GM20431 (cell line): Measurements from ENCODE around the gene SLC7A5.
"Not testable (repeated sequence)": the region's sequence is repeated elsewhere in the genome, so short reads cannot be mapped to it uniquely, and the experiment has no call there.

ENCODE experiments used
- in situ Hi-C: fragments of 300-500 bp; cut with MseI, MboI; formaldehyde crosslinking; loops from one replicate; pipeline ENCODE4 v1.15.0; 2020; ENCODE audit warnings: low sequenced_read_pairs; ENCODE audit not compliant: unreplicated experiment

Gene SLC7A5

DNA sequence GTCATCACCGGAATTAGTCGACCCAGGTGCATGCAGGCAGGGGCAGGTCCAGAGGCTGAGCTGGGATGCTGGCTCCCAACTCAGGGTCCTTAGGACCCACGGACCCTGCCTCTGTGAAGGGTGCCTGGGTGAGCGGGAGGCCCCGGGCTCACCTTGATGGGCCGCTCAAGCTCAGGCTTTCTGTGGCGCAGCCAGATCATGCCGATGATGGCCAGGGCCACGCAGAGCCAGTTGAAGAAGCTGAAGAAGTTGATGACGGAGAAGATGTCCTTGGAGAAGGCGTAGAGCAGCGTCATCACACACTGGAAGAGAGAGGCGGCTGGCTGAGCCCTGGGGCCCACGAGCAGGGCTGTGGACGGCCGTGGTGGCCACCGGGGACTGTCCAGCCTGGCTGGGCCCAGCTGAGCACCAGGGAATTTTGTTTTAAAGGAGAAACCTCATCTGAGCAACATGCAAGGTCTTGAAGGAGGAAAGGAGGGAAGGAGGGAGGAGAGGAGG lies 32.9 kb downstream of the SLC7A5 start:
- in situ Hi-C loops, result no loop called here

DNA sequence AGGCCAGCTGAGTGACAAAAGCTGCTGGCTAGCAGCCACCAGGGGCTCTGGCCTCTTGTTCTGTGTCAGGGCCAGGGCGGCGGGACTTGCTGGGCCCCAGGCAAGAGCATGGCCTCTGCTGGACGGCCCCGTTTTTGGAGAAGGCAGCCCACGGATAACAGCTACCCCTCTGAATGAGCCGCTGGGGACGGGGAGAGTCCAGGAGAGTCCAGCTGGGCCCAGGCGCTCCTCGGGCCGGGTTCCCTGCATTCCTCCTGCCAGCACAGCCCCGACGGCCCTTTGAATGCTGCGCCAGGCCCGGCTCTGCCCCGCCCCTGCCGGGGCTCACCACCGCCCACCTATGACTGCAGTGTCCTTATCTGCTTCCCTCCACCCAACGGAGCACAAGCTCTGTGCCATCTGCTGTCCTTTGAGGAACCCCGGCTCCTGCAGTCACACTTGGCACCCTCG lies 33.4 kb downstream of the SLC7A5 start:
- in situ Hi-C loops, result no loop called here

DNA sequence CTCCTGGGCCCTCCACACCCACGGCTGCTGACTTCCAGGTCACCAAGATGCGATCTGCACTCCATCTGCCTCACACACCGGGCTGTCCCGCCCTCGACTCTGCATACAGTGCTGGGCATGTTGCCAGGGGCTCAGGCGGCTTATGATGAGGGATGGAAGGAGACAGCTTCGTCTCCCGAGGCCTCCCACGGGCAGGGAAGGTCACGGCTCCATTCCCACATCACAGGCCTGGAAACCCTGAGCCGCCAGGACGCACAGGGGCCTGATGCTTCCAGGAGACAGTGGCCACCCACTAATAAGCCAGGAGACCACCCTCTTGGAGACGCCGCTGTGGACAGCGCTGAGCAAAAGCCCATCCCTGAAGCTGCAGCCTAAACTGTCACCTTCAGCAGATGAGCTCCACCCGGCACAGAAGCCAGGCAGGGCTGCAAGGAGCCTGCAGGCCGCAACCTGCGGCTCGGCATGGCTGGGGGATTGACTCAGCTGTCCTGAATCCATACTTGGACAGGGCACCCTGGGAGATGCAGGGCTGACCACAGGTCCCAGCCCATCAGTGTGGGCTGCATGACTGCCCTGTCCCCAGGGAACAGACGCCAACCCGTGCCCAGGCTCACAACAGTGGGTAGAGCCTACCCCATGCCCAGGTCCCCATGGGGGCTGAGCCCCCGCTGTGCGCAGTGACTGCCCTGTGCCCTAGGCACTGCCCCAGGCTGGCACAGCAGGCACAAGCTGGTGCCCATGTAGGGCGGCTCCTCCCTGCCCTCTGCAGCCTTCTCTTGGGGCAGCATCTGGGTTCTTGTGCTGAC lies 34.4 kb downstream of the SLC7A5 start:
- in situ Hi-C loops, result no loop called here

- in situ Hi-C loops, result no loop called here
Observed at GRCh38 chr16:87834005-87834667, 35.2 kb downstream of the SLC7A5 start.

GRCh38 chr16:87833548-87833947 lies 35.8 kb downstream of the SLC7A5 start:
- in situ Hi-C loops, result no loop called here

DNA sequence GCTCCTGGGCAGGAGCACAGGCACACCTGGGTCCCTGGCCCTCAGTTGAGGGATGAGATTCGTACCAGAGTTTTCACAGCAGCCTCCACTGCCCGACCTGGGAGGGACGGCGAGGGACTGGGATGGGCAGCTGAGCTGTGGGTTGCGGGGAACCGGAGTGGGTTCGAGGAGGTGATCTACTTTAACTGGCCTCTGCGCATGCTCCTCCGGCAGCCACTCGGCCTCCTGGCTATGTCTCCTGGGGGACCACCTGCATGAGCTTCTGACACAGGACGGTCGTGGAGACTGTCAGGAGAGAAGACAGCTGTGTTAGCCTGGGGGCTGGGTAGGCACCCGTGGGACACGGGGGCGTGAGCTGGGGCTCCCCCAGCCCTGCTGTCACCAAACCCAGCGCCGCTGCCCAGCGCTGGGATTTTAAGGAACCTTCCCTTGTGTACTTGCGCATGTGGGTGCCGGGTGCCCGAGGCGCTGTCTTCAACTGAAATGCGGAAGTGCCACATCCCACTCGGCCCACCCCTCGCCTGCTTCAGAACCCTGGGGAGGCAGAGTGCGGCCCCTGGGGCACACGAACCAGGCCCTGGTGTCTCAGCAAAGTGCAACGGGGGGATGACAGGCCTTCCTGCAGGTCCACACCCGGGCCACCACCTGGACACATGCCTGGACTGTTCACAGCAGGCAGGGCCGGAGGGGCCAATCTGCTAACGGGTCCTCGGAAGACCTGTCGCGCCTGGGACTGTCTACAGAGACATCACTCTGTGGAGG lies 36.4 kb downstream of the SLC7A5 start:
- in situ Hi-C loops, result no loop called here

- in situ Hi-C loops, result no loop called here
Observed at GRCh38 chr16:87832137-87832527, 37.2 kb downstream of the SLC7A5 start.

DNA sequence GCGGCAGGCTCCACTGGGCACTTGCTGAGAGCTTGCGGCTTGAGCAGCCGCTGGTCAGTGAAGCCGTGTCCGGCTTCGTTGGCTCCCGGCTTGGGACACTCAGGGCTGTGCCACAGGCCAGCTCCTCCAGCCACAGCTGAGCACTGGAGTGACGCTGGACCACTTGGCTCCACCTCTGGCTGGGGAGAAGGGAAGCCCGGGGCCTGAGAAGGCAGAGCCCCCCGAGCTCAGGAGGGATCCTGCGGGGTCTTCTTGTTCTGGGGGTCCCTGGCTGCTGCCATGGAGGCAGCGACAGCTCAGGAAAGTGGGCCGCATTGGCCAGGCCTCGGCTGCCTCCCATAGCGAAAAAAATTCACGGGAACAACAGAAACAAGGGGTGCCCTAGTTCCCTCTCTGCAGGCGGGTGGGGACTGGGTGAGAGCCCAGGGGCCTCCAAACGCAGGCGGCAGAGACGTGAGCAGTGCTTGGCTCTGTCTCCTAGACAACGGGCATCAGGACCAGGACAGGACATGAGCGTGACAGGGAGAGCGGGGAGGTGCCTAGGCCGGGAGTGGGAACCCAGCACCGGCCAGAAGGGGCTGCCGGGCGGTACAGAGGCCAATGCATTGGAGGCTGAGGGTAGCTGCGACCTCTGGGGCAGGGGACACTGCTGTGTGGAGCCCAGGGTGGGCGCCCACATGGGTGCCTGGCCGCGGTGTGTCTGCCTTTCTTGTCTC lies 37.7 kb downstream of the SLC7A5 start:
- in situ Hi-C loops, result no loop called here

- in situ Hi-C loops, result no loop called here
Observed at GRCh38 chr16:87830673-87831420, 38.5 kb downstream of the SLC7A5 start.

DNA sequence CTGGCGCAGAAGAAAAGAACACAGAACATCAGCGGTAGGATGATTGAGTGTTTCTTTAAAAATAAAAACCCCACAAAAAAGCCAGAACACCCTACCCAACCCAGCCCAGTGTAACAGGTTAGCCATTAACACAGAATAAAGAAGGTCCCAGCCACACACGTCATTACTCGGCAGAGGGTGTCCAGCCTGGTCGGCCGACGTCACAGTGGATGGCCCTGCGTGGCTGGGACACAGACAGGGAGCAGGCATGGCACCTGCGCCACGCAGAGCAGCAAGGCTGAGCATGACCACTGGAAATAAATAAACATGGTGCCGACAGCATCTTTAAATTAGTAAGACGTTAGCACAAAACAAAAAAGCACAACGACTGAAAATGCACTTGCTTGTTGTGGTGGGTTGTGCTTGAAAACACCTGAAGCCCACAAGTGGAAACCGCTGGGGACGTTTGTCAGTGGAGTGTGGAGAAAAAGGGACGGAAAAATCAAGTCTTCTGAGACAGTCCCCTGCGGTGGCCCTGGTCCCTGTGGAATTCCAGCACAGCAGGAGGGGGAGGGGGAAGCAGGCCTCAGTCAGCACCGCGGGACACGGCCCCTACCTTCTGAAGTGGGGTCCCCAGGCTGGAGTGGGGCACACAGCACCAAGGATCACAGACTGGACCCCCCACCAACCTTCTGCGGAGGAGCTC lies 39.2 kb downstream of the SLC7A5 start:
- in situ Hi-C loops, result no loop called here

DNA sequence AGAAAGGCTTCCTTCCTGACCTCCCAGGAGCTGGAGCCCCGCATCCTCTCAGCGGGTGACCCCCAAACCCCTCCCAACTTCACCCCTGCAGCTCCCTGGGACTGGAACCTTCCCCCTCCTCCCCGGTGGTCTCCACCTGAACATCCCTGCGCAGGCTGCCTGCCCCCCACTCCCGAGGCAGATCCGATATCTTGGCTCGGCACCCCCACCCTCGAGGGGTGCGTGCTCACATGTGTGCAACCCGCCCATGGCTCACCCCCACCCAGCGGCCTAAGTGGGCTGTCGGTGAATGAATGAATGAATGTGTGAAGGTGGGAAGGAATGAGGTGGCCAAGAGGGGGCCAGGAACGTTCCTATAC lies 39.7 kb downstream of the SLC7A5 start:
- in situ Hi-C loops, result no loop called here

- in situ Hi-C loops, result no loop called here
Observed at GRCh38 chr16:87828907-87829621, 40.2 kb downstream of the SLC7A5 start.

DNA sequence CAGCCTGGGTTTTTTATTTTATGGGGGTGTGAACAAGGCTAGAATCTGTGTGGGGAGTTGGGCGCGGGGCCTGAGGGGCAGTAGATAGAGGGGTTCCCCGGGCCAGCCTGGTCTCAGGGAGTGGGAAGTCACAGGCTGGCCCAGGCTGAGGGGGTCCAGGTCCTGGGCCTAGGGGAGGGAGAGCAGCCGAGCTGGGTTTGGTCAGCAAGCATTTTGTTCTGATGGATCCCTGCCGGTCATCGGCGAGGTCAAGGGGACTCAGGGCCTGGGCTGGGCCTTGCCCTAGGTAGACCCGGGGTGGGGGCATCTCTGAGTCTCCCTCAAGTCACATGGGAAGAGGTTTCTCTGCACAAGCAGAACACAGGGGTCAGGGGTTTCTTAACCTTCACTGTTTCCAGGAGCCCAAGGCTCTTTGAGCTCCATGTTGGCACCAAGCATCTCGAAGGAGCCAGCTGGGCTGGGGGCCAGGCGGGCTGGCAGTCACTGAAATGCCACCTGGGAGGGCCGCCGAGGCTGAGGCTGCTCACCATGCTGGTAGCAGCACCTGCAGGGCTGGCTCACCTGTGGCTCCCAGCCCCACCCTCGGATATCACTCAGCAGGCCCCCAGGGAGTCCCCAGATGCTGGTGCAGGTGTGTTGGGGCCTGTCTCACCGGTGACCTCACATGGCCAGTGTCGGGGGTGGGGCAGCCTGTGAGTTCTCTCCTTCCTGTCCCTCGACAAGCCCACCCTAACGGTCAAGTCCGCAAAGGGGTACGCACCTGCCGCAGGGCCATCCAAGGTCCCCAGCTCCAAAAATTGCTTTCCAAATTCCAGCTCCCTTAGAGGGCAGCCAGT lies 41.0 kb downstream of the SLC7A5 start:
- in situ Hi-C loops, result no loop called here

DNA sequence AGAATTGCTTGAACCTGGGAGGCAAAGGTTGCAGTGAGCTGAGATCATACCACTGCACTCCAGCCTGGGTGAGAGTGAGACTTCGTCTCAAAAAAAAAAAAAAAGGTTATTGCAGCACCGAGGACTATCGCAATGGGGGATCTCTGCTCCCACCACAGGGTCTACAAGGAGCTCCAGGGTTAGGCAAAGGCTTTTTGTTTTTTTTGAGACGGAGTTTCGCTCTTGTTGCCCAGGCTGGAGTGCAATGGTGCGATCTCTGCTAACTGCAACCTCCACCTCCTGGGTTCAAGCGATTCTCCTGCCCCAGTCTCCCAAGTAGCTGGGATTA lies 41.8 kb downstream of the SLC7A5 start:
- in situ Hi-C loops, result not testable (repeated sequence)

DNA sequence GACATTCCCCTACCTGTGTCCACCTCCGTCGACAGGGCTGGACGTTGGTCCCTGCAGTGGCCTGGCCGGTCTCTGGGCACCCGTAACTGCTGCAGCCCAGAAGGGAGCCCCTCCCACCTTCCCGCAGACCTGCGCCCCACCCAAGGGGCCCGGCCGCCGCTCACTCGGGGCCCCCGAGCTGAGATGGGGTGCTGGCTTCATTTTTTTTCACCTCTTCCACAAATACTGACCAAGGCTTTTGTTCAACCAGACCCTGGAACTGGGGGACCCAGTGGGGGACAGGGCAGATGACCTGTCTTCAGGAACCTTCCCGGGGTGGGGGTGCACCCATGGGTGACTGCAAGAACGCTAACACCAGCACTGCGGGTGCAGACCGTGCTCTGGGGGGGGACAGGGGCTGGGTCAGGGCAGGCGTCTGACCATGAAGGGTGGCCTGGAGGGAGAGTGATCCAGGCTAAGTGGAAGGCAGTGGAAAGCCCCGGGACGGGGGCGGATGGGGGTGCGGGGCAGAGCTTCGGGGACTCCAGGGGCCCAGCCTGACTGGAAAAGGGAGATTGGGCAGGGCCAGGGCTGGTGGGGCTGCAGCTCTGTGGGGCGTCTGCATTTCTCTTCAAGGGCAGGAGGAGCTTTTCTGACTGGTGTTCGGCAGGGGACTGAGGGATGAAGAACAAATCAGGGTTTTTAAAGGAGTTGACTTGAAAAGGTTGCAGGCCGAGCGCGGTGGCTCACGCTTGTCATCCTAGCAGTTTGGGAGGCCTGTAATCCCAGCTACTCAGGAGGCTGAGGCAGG lies 42.3 kb downstream of the SLC7A5 start:
- in situ Hi-C loops, result no loop called here

GRCh38 chr16:87826407-87826797 lies 42.9 kb downstream of the SLC7A5 start:
- in situ Hi-C loops, result not testable (repeated sequence)

GRCh38 chr16:87825842-87826120 lies 43.5 kb downstream of the SLC7A5 start:
- in situ Hi-C loops, result not testable (repeated sequence)
